ENCODE results near the gene KIR3DL3.
"Not testable (repeated sequence)": the region's sequence is repeated elsewhere in the genome, so short reads cannot be mapped to it uniquely, and the experiment has no call there.

Gene KIR3DL3

DNA sequence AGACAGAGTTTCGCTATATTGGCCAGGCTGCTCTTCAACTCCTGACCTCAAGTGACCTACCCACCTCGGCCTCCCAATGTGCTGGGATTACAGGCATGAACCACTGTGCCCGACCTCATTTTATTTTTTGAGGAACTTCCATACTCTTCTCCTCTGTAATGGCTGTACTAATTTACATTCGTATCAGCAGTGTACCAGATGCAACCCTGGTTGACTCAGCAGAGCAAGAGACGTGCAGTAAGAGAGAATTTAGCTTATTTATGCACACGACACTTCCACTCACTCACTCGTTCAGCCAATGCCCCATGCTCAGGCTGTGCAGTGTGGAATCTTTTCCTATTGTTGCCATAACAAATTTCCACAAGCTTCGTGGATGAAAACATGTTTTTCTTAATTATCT, 6.9 kb downstream of the KIR3DL3 start:
- DNase-seq (ENCODE audit: low read depth): no peak

DNA sequence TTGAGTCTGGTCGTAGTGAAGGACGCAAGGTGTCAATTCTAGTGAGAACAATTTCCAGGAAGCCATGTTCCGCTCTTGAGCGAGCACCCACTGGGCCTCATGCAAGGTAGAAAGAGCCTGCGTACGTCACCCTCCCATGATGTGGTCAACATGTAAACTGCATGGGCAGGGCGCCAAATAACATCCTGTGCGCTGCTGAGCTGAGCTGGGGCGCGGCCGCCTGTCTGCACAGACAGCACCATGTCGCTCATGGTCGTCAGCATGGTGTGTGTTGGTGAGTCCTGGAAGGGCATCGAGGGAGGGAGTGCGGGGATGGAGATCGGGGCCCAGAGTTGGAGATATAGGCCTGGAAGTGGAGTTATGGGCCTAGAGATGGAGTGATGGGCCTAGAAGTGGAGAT, 14.1 kb downstream of the KIR3DL3 start, which contains the start of gene KIR2DL3:
TSS of gene KIR2DL3 (plus strand) at position 208 of the 400 bp plus-strand sequence. CDS start at position 241, 33 bp downstream.
- not testable (repeated sequence) for DNase-seq (ENCODE audit: low read depth)

DNA sequence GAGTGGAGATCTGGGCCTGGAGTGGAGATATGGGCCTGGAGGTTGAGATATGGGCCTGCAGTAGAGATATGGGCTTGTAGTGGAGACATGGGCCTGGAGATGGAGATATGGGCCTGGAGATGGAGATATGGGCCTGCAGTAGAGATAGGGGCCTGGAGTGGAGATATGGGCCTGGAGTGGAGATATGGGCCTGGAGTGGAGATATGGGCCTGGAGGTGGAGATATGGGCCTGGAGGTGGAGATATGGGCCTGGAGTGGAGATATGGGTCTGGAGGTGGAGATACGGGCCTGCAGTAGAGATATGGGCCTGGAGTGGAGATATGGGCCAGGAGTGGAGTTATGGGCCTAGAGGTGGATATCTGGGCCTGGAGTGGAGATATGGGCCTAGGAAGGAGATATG, 14.5 kb downstream of the KIR3DL3 start:
- no peak for DNase-seq (ENCODE audit: low read depth)

DNA sequence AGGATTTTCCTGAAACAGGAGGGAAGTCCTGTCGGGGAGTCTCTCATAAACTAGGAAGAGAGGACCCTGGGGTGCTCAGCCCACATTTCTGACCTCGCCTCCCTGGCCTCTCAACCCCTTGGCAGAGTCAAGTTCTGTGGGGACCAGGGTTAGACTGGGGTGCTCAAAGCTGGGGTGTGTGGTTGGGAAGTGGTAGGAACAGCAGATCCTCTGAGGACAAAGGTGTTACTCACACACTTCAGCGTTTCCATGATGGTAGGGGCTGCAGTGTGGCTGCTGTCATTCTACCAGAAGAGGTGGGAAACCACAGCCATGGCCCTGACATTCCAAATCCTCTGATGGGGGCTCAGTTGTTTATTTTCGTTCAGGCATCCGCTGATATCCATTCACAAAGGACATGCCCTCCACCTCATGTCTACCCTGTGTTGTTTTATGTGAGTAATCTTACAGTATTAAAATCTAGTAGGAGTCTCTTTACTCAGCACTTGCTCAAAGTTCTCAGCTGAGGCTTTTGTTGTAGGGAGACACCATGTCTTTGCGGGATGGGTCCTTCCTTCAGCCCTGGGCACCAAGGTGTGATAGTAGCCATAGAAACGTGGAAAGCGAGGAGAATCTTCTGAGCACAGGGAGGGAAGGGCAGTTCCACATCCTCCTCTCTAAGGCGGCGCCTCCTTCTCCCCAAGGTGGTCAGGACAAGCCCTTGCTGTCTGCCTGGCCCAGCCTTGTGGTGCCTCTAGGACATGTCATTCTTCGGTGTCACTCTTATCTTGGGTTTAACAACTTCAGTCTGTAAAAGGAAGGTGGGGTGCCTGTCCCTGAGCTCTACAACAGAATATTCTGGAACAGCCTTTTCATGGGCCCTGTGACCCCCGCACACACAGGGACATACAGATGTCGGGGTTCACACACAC, 15.6 kb downstream of the KIR3DL3 start:
- DNase-seq (ENCODE audit: low read depth): no peak

DNA sequence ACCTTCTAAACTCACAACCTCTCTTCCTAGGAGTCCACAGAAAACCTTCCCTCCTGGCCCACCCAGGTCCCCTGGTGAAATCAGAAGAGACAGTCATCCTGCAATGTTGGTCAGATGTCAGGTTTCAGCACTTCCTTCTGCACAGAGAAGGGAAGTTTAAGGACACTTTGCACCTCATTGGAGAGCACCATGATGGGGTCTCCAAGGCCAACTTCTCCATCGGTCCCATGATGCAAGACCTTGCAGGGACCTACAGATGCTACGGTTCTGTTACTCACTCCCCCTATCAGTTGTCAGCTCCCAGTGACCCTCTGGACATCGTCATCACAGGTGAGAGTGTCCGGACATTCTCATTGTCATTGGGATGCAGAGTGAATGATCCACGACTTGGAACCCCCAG, 17.7 kb downstream of the KIR3DL3 start:
- DNase-seq (ENCODE audit: low read depth): not testable (repeated sequence)

DNA sequence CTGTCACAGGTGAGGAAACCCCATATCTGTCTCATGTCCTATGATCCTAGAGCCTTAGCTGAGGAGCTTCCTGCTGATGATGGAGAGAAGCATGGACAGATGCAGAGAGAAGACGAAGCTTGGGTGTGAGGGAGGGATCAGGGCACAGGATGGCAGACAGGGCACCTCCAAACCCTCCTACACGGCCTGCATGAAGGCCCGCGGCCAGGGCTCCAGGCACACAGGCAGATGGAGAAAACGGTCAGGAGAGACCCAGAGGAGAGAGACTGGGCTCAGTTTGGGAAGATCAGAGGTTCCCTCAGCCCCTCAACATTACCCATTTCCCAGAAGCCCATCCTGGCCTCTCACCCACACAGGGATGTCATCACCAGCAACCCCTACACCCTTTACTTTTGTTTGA, 19.8 kb downstream of the KIR3DL3 start:
- DNase-seq (ENCODE audit: low read depth): not testable (repeated sequence)

DNA sequence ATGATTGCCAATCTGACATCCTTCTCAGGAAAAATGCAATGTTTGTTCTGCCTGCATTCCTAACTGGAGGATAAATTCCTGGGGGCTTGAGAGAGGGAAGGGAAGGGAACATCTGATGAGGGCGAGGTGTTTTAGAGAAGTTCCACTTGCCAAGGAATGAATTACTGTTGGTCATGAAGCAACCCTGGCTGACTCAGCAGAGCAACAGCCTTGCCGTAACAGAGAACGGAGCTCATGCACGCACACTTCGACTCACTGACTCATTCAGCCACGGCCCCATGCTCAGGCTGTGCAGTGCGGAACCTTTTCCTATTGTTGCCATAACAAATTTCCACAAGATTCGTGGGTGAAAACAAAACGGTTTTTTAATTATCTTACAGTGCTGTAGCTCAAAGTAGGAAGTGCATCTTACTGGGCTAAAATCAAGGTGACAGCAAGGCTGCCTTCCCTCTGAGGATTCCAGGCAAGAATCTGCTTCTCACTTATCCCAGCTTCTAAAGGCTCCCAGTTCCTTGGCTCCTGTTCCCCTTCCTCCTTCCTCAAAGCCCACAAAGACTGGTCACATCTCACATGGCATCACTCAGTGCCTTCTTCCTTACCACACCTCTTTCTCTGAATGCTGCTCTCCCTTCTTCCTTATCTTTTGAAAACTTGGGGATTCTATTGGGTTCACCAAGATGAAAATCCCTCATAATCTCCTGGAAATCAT, 23.5 kb downstream of the KIR3DL3 start:
- not testable (repeated sequence) for DNase-seq (ENCODE audit: low read depth)

DNA sequence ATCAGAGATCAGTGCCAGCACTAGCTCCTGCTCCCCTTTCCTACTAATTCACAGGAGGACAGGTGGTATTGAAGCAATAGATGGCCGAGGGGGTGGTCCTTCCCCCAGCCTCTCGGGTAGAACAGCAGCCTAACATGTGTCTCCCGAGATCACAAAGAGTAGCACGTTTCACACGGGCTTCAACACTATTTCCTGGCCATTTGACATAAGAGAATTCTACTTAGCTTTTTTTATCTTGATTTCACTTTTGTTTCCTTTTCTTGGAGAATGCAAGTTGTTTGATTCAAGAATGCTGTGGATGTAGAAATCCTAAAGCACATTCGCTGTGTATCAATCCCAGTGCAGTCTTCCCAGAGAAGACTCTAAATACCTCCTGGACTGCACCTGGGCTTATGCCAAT, 26.0 kb downstream of the KIR3DL3 start:
- DNase-seq (ENCODE audit: low read depth): not testable (repeated sequence)

DNA sequence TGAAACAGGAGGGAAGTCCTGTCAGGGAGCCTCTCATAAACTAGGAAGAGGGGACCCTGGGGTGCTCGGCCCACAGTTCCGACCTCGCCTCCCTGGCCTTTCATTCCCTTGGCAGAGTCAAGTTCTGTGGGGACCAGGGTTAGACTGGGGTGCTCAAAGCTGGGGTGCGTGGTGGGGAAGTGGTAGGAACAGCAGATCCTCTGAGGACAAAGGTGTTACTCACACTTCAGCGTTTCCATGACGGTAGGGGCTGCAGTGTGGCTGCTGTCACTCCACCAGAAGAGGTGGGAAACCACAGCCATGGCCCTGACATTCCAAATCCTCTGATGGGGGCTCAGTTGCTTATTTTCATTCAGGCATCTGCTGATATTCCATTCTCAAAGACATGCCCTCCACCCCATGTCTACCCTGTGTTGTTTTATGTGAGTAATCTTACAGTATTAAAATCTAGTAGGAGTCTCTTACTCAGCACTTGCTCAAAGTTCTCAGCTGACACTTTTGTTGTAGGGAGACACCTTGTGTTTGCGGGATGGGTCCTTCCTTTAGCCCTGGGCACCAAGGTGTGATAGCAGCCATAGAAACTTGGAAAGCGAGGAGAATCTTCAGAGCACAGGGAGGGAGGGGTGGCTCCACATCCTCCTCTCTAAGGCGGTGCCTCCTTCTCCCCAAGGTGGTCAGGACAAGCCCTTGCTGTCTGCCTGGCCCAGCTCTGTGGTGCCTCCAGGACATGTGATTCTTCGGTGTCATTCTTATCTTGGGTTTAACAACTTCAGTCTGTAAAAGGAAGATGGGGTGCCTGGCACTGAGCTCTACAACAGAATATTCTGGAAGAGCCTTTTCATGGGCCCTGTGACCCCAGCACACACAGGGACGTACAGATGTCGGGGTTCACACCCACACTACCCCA, 32.2 kb downstream of the KIR3DL3 start:
- not testable (repeated sequence) for DNase-seq (ENCODE audit: low read depth)

DNA sequence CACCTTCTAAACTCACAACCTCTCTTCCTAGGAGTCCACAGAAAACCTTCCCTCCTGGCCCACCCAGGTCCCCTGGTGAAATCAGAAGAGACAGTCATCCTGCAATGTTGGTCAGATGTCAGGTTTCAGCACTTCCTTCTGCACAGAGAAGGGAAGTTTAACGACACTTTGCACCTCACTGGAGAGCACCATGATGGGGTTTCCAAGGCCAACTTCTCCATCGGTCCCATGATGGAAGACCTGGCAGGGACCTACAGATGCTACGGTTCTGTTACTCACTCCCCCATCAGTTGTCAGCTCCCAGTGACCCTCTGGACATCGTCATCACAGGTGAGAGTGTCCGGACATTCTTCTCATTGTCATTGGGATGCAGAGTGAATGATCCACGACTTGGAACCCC, 34.3 kb downstream of the KIR3DL3 start:
- DNase-seq (ENCODE audit: low read depth): not testable (repeated sequence)

DNA sequence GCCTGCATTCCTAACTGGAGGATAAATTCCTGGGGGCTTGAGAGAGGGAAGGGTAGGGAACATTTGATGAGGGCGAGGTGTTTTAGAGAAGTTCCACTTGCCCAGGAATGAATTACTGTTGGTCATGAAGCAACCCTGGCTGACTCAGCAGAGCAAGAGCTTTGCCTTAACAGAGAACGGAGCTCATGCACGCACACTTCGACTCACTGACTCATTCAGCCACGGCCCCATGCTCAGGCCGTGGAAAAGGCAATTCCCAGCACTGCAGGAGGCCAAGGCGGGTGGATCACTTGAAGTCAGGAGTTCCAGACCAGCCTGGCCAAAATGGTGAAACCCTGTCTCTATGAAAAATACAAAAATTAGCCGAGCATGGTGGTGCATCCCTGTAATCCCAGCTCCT, 40.0 kb downstream of the KIR3DL3 start:
- DNase-seq (ENCODE audit: low read depth): not testable (repeated sequence)

DNA sequence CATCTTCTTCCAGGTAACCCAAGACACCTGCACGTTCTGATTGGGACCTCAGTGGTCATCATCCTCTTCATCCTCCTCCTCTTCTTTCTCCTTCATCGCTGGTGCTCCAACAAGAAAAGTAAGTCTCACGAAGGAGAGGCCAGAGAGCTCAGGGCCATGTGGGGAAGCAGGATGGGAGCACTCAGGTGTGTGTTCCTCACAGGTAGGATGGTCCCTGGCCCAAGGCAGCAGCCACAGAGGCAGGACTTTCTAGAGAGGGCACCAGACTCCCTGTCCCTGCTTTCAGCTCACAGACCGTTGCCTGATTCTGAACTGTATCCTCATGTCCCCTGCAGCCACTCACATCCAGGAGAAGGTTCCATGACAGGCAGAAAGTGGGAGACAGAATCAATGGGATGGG, 42.2 kb downstream of the KIR3DL3 start:
- DNase-seq (ENCODE audit: low read depth): not testable (repeated sequence)

DNA sequence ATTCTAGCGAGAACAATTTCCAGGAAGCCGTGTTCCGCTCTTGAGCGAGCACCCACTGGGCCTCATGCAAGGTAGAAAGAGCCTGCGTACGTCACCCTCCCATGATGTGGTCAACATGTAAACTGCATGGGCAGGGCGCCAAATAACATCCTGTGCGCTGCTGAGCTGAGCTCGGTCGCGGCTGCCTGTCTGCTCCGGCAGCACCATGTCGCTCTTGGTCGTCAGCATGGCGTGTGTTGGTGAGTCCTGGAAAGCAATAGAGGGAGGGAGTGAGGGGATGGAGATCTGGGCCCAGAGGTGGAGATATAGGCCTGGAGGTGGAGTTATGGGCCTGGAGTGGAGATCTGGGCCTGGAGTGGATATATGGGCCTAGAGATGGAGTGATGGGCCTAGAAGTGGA, 45.4 kb downstream of the KIR3DL3 start, which contains the start of gene KIR2DL1:
TSS of gene KIR2DL1 (plus strand) at position 148 of the 400 bp plus-strand sequence. CDS start at position 206, 58 bp downstream.
- DNase-seq (ENCODE audit: low read depth): not testable (repeated sequence)

DNA sequence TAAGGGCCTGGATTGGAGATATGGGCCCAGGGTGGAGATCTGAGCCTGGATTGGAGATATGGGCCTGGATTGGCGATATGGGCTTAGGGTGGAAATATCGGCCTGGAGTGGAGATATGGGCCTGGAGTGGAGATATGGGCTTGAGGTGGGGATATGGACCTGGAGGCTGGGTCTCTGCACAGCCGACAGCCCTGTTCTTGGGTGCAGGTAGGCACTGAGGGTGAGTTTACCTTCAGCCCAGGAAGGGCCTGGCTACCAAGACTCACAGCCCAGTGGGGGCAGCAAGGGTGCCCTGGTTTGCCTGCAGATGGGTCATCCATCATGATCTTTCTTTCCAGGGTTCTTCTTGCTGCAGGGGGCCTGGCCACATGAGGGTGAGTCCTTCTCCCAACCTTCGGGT, 46.3 kb downstream of the KIR3DL3 start:
- DNase-seq (ENCODE audit: low read depth): not testable (repeated sequence)

DNA sequence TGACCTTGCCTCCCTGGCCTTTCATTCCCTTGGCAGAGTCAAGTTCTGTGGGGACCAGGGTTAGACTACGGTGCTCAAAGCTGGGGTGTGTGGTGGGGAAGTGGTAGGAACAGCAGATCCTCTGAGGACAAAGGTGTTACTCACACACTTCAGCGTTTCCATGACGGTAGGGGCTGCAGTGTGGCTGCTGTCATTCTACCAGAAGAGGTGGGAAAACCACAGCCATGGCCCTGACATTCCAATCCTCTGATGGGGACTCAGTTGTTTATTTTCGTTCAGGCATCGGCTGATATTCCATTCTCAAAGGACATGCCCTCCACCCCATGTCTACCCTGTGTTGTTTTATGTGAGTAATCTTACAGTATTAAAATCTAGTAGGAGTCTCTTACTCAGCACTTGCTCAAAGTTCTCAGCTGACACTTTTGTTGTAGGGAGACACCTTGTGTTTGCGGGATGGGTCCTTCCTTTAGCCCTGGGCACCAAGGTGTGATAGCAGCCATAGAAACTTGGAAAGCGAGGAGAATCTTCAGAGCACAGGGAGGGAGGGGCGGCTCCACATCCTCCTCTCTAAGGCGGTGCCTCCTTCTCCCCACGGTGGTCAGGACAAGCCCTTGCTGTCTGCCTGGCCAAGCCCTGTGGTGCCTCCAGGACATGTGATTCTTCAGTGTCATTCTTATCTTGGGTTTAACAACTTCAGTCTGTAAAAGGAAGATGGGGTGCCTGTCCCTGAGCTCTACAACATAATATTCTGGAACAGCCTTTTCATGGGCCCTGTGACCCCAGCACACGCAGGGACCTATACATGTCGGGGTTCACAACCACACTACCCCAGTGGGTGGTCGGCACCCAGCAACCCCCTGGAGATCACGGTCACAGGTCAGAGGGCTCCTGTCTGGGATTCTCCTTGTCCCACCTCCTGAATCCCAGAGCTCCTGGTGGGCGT, 47.0 kb downstream of the KIR3DL3 start:
- not testable (repeated sequence) for DNase-seq (ENCODE audit: low read depth)

DNA sequence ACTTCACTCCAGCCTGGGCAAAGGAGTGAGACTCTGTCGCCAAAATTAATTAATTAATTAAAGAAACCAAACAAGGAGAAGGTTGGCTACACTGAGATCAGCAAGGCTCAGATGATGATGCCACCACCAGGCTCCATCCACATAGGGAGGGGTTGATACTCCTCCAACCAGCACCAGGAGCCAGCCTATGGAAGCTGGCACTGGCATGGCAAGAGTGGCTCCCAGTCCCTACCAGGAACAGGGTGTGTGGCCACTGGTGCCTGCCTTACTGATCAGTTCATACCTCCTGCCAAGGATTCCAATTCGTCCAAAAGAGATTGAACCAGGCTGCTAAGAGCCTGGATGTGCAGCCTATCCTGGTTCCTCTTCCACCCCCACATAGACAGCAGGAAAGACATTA, 48.4 kb downstream of the KIR3DL3 start:
- DNase-seq (ENCODE audit: low read depth): not testable (repeated sequence)

DNA sequence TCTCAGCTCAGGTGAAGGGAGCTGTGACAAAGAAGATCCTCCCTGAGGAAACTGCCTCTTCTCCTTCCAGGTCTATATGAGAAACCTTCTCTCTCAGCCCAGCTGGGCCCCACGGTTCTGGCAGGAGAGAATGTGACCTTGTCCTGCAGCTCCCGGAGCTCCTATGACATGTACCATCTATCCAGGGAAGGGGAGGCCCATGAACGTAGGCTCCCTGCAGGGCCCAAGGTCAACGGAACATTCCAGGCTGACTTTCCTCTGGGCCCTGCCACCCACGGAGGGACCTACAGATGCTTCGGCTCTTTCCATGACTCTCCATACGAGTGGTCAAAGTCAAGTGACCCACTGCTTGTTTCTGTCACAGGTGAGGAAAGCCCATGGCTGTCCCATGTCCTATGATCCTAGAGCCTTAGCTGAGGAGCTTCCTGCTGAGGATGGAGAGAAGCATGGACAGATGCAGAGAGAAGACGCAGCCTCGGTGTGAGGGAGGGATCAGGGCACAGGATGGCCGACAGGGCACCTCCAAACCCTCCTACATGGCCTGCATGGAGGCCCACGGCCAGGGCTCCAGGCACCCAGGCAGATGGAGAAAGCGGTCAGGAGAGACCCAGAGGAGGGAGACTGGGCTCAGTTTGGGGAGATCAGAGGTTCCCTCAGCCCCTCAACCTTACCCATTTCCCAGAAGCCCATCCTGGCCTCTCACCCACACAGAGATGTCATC, 51.0 kb downstream of the KIR3DL3 start:
- DNase-seq (ENCODE audit: low read depth): not testable (repeated sequence)

DNA sequence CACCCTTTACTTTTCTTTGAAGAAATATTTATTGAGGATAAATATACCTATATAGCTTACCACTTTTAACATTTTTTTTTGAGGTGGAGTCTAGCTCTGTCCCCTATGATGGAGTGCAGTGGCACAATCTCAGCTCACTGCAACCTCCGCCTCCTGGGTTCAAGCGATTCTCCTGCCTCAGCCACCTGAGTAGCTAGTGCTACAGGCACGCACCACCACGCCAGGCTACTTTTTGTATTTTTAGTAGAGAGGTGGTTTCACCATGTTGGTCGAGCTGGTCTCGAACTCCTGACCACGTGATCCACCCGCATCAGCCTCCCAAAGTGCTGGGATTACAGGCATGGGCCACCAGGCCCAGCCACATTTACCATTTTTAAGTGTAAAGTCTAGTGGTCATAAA, 51.6 kb downstream of the KIR3DL3 start:
- not testable (repeated sequence) for DNase-seq (ENCODE audit: low read depth)

DNA sequence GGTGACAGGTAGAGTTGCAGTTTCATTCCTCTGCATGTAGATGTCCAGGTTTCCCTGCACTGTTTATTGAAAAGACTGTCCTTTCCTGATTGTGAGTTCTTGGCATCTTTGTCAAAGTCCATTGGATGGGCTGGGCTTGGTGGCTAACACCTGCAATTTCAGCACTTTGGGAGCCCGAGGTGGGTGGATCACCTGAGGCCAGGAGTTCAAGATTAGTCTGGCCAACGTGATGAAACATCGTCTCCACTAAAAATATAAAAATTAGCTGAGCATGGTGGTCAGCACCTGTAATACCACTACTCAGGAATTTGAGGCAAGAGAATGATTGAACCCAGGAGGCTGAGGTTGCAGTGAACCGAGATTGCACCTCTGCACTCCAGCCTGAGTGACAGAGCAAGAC, 53.6 kb downstream of the KIR3DL3 start:
- DNase-seq (ENCODE audit: low read depth): not testable (repeated sequence)

DNA sequence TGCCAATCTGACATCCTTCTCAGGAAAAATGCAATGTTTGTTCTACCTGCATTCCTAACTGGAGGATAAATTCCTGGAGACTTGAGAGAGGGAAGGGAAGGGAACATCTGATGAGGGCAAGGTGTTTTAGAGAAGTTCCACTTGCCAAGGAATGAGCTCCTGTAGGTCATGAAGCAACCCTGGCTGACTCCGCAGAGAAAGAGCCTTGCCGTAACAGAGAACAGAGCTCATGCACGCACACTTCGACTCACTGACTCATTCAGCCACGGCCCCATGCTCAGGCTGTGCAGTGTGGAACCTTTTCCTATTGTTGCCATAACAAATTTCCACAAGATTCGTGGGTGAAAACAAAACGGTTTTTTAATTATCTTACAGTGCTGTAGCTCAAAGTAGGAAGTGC, 54.7 kb downstream of the KIR3DL3 start:
- DNase-seq (ENCODE audit: low read depth): not testable (repeated sequence)
